Measurements from ENCODE around the gene CORO6. TPM values are rescaled to one million over a fixed set of nuclear protein-coding genes. Genes with fewer than 3 reads are reported as not detected.

Gene CORO6
- total RNA-seq, 4 donors from 2014 or later = 1.4 to 13.7 (median 6.6) TPM

GRCh38 chr17:29645515-29646051, 22.9 kb upstream of the CORO6 start:
- H3K9me3 ChIP-seq = no peaks in the 10 kb centered on the region
- DNase-seq (ENCODE audit: low spot score in 2 of 2) = peak; percentile 88
- TF ChIP-seq POLR2AphosphoS5 (IDR thresholded peaks at IDR 0.05) = peak in 2 of 3 donors; percentile 5 to 74
- no peak for TF ChIP-seq CTCF (IDR thresholded peaks at IDR 0.05)
- peak; percentile 24 for TF ChIP-seq EP300 (IDR thresholded peaks at IDR 0.05)
- H3K36me3 ChIP-seq = peaks cover 7% of the 10 kb centered on the region
- H3K4me3 ChIP-seq = no peak overlapping the region
- H3K27ac ChIP-seq = peak overlapping the region; percentile 80
- H3K27me3 ChIP-seq = no peaks in the 10 kb centered on the region
- 25% methylated on average over 5 of the region's 5 CpGs for WGBS
- H3K4me1 ChIP-seq = peaks cover 55% of the 10 kb centered on the region

- H3K4me1 ChIP-seq = peaks cover 73% of the 10 kb centered on the region
Measured at GRCh38 chr17:29643817-29644160, 21.1 kb upstream of the CORO6 start.

GRCh38 chr17:29642171-29642611, 19.5 kb upstream of the CORO6 start:
- no peak for DNase-seq (ENCODE audit: low spot score in 2 of 2)
- no peak overlapping the region for H3K4me3 ChIP-seq
- WGBS = 85% methylated on average over 2 of the region's 2 CpGs
- H3K4me1 ChIP-seq = peaks cover 77% of the 10 kb centered on the region
- H3K27ac ChIP-seq = no peak overlapping the region
- no peaks in the 10 kb centered on the region for H3K36me3 ChIP-seq
- TF ChIP-seq POLR2AphosphoS5 (IDR thresholded peaks at IDR 0.05) (no peak), CTCF (IDR thresholded peaks at IDR 0.05) (no peak), EP300 (IDR thresholded peaks at IDR 0.05) (no peak), POLR2A (IDR thresholded peaks at IDR 0.05) (no peak)
- H3K9me3 ChIP-seq = no peaks in the 10 kb centered on the region
- H3K27me3 ChIP-seq = no peaks in the 10 kb centered on the region

More at GRCh38 chr17:29643817-29644160, 21.1 kb upstream of the CORO6 start:
- Histone ChIP-seq H3K9me3 (no peaks in the 10 kb centered on the region), H3K27me3 (no peaks in the 10 kb centered on the region), H3K27ac (peak overlapping the region; percentile 80), H3K4me3 (no peak overlapping the region), H3K36me3 (peaks cover 7% of the 10 kb centered on the region)
- TF ChIP-seq CTCF (IDR thresholded peaks at IDR 0.05) (no peak), EP300 (IDR thresholded peaks at IDR 0.05) (no peak), POLR2A (IDR thresholded peaks at IDR 0.05) (no peak), POLR2AphosphoS5 (IDR thresholded peaks at IDR 0.05) (no peak)
- no peak for DNase-seq (ENCODE audit: low spot score in 2 of 2)
- 76% methylated on average over 1 of the region's 1 CpG for WGBS

- Histone ChIP-seq H3K27ac (no peak overlapping the region), H3K27me3 (no peaks in the 10 kb centered on the region), H3K4me1 (peaks cover 70% of the 10 kb centered on the region), H3K36me3 (peaks cover 2% of the 10 kb centered on the region), H3K4me3 (no peak overlapping the region), H3K9me3 (no peaks in the 10 kb centered on the region)
- DNase-seq (ENCODE audit: low spot score in 2 of 2) = no peak
- 73% methylated on average over 7 of the region's 7 CpGs for WGBS
- no peak for TF ChIP-seq EP300 (IDR thresholded peaks at IDR 0.05)
- no peak for TF ChIP-seq POLR2AphosphoS5 (IDR thresholded peaks at IDR 0.05)
Measured at GRCh38 chr17:29640981-29641642, 18.4 kb upstream of the CORO6 start.

- TF ChIP-seq CTCF (IDR thresholded peaks at IDR 0.05) = no peak
- no peak for TF ChIP-seq POLR2A (IDR thresholded peaks at IDR 0.05)
- no peak for TF ChIP-seq EP300 (IDR thresholded peaks at IDR 0.05)
- no peak for TF ChIP-seq POLR2AphosphoS5 (IDR thresholded peaks at IDR 0.05)
- H3K27ac ChIP-seq = peak overlapping the region; percentile 75
- no peaks in the 10 kb centered on the region for H3K9me3 ChIP-seq
- no peaks in the 10 kb centered on the region for H3K27me3 ChIP-seq
- WGBS = 15% methylated on average over 2 of the region's 2 CpGs
- H3K4me1 ChIP-seq = peaks cover 63% of the 10 kb centered on the region
- no peak for DNase-seq (ENCODE audit: low spot score in 2 of 2)
- no peak overlapping the region for H3K4me3 ChIP-seq
- H3K36me3 ChIP-seq = peaks cover 9% of the 10 kb centered on the region
Measured at GRCh38 chr17:29640413-29640812, 17.7 kb upstream of the CORO6 start.
